Measurements from ENCODE around the gene SLC44A3.

The SLC44A3 gene

DNA sequence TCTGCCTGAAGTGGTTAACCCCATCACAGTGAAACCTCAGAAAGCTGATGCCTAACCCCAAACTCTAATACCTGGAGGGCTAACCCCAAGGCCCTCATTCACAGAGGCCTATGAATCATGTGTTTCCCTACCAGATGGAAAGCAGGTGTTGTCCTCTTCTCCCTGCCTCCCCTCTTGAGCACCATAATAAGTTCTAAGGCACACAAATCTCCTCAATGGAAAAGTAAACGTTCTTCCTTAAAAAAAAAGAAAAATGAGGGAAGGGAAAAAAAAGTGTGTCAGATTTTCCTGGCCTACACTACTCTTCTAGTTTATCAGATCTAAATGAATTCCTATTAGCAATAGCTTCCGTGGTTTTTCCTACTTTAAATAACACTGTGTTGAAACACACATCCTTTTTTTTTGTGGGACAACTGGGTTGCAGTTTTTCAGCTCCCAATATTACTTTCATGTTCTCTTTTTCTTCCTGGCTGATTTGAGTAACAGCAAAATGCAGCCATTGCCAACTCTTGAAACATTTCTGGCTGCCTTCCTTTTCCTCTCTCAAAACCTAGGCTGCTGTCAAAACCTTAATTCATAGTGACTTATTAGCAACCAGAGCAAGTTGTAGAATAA is 43.2 kb downstream of the SLC44A3 start:
- TF ChIP-seq GATA3 (IDR thresholded peaks at IDR 0.05; ENCODE audit: low read depth, low read length), result no peak
- TF ChIP-seq GATA2 (IDR thresholded peaks at IDR 0.05; ENCODE audit: low read depth, low read length), result no peak

DNA sequence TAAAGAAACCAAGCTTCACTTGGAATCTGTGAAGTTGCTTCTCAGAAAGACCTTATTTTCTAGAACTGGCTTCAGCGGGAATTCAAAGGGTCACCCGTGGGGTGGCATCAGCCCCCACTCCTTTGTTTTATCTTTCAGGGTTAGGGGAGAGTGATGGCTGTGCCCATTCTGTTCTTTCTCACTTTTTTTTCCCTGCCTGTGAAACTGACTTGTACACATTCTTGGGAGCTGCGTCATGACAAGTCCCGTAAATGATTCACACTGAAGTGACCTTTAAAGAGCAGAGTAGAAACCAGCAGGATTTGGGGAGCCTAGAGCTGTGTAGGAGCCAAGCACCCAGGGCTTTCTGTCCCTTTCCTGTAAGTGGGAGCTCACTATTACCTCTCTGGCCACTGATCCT is 43.8 kb downstream of the SLC44A3 start:
- TF ChIP-seq GATA2 (IDR thresholded peaks at IDR 0.05; ENCODE audit: low read depth, low read length) (no peak), GATA3 (IDR thresholded peaks at IDR 0.05; ENCODE audit: low read depth, low read length) (no peak)

DNA sequence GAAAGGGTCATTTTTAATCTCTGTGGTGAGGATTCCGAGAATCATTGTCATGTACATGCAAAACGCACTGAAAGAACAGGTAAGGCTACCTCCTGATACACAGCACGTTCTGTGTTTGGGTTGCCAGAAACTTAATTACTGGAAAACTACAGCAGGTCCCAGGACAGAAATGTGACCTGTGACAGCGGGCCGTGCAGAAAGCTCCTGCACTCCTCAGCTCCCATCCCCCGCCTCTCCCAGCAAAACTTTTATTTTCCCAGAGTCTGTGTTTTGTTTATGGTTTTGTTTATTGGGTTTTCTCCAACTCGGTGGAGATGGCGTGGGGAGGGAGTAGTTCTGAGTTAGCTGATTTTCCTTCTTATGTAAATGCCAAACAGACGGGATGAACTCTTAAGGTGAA is 44.7 kb downstream of the SLC44A3 start:
- TF ChIP-seq GATA3 (IDR thresholded peaks at IDR 0.05; ENCODE audit: low read depth, low read length), result no peak
- TF ChIP-seq GATA2 (IDR thresholded peaks at IDR 0.05; ENCODE audit: low read depth, low read length), result no peak

DNA sequence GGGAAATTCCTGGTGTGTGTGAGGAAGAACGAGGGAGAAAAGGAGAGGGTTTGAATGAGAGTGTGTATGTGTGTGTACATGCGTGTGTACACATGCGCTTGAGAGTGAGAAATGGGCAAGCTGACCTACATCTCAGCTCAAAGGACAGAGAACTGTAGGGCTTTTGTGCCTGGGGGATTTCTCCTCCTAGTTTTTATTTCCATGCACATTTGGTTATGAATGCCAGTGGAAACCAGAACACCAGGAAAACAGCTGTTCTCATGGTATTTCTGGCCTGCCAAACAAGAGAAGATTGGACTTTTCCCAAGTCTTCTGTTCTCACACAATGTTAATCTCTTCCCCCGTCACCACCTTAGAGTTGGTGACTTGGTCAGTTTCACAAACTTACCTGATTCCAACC is 45.2 kb downstream of the SLC44A3 start:
- TF ChIP-seq GATA2 (IDR thresholded peaks at IDR 0.05; ENCODE audit: low read depth, low read length) (no peak), GATA3 (IDR thresholded peaks at IDR 0.05; ENCODE audit: low read depth, low read length) (no peak)

DNA sequence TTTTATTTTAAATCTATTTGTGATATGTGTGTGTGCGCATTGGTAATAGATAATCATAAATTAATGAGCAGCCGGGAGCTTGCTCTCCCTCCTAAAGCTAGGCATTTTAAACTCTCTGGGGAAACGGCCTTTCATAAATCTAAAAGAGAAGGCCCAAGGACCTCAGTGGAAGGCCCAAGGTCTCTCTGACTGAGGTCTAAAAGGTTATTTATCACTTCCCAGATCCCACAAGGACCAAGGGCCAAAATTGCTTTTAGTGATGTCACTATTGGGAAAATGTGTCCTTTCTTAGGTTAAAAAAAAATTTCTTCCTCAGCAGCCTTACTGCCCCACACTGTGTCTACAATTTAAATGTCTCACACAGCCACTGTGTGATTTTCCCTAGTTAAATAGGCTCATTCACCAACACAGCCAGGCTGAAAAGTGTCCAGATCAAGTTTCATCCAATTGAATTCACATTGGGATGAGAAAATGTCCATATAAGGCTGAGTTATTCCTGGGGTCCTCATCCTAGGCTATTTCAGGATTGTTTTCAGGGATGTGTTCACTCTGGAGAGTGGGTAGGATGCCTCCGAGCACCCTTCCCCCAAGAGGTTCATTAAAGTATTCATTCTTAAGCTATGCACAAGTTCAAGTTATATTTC is 46.1 kb downstream of the SLC44A3 start:
- TF ChIP-seq GATA3 (IDR thresholded peaks at IDR 0.05; ENCODE audit: low read depth, low read length) (no peak), GATA2 (IDR thresholded peaks at IDR 0.05; ENCODE audit: low read depth, low read length) (no peak)

DNA sequence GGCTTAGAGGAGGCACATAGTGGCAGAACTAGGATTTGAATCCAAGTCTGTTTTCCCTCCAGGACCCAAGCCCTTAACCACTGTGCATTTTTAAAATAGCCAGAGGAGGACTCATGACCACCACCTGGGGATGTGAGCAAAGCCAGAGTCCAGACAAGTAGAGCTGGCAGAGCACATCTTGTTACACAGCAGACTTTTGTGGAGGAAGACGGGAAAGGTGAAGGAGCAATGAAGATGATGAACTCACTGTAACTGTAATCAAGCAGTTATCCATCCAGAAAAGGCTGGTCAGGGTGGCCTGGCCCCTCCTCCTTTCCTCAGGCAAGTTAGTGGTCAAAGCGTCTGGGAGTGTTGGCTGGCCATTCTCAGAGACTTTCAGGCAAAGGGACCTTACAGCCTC is 50.9 kb downstream of the SLC44A3 start:
- no peak for TF ChIP-seq GATA2 (IDR thresholded peaks at IDR 0.05; ENCODE audit: low read depth, low read length)
- TF ChIP-seq GATA3 (IDR thresholded peaks at IDR 0.05; ENCODE audit: low read depth, low read length), result no peak

DNA sequence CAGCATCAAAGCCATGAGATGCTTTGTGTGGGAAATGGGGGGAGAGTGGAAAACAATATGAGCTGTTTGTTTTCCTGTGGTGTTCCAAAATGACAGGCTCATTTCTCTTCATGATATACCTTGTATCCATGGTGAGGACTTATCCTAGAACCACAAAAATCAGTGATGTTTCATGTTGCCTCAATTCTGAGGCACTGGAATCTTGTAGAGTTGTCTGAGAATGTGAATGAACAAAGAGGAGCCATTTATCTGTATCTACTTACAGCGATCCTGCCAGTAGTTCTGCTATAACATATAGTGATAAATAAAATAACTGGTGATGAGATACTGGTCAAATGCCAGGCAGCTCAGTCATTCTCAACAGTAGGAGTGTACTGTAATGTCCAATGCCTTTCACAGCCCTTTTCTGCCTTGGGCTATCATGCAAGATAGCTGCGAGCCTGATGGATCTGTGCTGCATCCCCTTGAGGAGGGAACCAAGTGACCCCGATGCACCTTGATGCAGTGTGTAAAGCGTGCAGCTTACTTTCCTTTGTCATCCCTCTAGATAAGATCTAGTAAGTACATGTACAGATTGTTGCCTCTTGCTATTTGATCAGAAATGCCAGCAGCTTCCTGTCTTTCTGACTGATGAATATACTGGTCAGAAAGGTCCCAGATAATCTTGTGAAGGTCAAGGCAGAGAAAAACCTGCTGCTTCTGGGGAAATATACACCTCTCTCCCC is 52.8 kb downstream of the SLC44A3 start:
- TF ChIP-seq GATA2 (IDR thresholded peaks at IDR 0.05; ENCODE audit: low read depth, low read length), result no peak
- TF ChIP-seq GATA3 (IDR thresholded peaks at IDR 0.05; ENCODE audit: low read depth, low read length), result no peak

DNA sequence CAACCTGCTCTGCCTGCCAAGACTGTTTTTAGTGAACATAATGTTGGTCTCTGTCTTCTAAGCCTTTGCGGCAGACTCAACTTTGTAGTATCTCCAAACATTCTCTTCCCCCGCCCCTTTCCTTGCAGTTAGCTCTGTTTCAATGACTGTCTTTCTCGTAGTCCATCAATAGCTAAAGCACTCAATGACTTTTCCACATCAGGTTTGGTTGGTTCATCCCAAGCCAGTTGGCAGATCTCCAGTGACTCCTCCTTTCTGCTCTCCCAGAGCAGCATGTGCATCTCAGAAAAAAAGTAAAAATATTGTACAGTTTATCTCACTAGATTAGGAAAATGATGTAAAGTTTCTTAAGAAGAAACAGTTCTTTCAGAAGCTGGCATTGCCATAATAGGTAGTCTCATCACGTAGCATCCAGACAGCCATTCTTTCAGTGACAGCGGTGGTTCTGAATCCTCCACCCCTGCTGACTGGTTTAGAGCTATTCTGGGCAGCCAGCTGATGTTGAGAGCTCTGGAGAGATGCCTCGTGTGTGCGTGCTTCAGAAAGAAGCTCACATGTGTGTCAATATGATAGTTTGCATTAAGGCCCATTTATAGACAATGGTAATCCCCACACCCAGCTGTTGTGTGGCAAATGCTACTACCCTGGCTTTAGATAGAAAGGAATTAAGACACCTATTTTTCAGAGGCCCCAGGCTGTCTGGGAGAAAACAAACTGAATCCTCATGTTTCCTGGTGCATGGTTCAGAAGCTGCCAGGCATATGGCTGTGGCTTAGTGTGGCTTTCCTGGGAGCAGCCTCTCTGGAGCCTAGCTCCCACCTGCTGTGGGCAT is 53.6 kb downstream of the SLC44A3 start:
- TF ChIP-seq GATA2 (IDR thresholded peaks at IDR 0.05; ENCODE audit: low read depth, low read length), result no peak
- no peak for TF ChIP-seq GATA3 (IDR thresholded peaks at IDR 0.05; ENCODE audit: low read depth, low read length)

DNA sequence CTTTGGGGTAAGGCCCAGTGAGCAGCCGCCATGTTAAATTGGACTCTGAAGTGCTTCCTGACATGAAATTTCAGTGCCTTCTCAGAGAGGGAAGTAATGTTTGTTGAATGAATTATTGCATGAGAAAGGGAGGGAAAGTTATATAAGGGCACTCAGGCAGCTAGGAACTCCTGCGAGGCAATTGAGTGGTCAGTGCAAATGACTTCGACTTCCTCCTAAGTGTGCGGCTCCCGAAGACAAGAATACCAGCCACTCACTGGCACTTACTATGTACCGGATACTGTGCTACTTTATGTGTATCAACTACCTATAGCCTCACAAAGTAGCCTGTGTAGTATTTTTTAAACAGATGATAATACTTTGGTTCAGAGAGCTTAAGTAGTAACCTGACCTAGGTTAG is 54.3 kb downstream of the SLC44A3 start:
- TF ChIP-seq GATA2 (IDR thresholded peaks at IDR 0.05; ENCODE audit: low read depth, low read length), result no peak
- TF ChIP-seq GATA3 (IDR thresholded peaks at IDR 0.05; ENCODE audit: low read depth, low read length), result no peak

DNA sequence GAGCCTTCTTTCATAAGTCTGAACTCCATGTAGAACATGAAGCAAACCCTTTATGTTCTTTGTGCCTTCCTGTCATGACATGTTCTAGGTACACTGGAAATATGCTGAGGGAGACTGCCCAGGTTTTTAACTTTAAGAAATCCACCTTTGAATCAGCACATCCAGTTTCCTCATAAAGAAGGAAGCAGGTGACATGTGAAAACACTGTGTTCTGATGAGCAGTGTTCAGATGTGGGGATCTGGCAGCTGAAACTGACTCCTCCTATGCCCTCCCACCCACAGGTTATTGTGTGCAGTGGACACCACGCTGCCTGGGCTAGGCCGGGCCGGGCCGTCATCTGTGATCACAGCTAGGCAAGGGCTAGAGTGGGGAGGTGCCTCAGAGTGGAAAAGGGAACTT is 55.6 kb downstream of the SLC44A3 start:
- no peak for TF ChIP-seq GATA3 (IDR thresholded peaks at IDR 0.05; ENCODE audit: low read depth, low read length)
- no peak for TF ChIP-seq GATA2 (IDR thresholded peaks at IDR 0.05; ENCODE audit: low read depth, low read length)

DNA sequence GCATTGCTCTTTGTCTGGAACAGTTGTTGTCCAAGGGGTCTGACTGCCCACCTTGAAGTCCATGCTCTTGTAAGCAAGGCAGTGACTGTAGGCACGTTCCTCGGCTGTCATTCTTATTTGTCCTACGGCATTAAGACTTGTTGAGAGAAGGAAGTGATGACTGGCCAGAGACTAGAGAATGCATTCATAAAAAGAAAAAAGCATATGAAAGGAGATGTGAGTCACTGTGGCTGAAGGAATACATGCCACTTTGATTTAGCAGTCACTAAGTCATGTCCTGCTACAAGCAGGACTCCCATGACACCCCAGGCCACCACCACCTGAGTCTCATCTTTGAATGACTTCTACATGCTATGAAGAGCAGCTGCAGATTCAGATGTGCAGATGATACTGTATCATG is 56.2 kb downstream of the SLC44A3 start:
- no peak for TF ChIP-seq GATA3 (IDR thresholded peaks at IDR 0.05; ENCODE audit: low read depth, low read length)
- TF ChIP-seq GATA2 (IDR thresholded peaks at IDR 0.05; ENCODE audit: low read depth, low read length), result no peak

DNA sequence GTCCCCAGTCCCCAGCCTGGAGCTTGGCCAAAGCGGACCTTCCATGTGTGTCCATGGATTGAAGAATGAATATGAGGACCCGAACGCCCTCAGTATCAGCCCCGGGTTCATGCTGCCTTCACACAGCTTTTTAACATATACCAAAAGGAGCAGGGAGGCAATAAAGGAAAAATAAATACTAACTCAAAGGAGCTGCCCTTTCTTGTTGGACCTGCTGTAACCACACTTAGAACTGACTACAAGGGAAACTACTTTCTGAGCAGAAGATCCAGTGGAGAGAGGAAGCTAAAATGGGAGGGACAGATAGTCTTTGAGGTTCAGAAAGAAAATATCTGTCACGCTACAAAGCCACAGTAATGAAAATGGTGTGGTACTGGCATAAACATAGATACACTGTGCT is 58.2 kb downstream of the SLC44A3 start:
- no peak for TF ChIP-seq GATA3 (IDR thresholded peaks at IDR 0.05; ENCODE audit: low read depth, low read length)
- no peak for TF ChIP-seq GATA2 (IDR thresholded peaks at IDR 0.05; ENCODE audit: low read depth, low read length)

DNA sequence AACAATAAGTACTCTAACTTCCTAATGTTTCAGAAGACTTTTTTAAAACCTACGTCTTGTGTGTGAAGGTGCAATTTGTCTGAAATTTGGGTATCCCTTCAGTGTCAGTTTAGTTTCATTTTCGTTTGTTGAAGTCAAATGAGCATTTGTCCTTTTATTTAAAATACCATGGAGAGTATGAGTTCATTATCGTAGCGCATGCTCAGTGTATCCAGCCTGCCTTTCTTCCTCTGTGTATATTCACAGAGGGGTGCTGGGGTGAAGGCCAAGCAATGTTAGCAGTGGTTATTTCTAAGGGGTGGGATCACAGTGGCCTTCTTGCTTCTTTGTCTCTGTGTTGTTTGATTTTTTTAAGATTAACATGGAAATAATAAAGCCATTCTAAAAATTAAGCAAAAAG is 63.5 kb downstream of the SLC44A3 start:
- no peak for TF ChIP-seq GATA3 (IDR thresholded peaks at IDR 0.05; ENCODE audit: low read depth, low read length)
- TF ChIP-seq GATA2 (IDR thresholded peaks at IDR 0.05; ENCODE audit: low read depth, low read length), result no peak

DNA sequence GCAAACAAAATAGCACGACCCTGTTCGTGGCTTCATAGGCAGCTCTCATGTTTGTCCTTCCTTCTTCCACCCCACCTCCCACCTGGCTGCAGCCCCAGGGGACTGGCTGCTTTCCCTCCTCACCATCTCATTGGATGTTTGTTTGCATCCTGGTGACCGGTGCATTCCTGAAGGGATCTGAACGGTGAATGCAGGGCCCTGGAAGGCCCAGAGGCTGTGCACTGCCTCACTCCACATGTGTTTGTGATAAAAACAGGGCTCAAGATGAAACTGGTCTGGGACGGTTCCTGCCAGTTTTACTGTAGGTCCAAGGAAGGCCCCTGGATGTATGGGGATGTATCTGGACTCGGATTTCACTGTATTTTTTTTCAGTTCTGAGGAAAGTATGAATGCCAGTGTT is 63.9 kb downstream of the SLC44A3 start:
- TF ChIP-seq GATA3 (IDR thresholded peaks at IDR 0.05; ENCODE audit: low read depth, low read length) (no peak), GATA2 (IDR thresholded peaks at IDR 0.05; ENCODE audit: low read depth, low read length) (no peak)
